ENCODE data around the gene SMYD3.

SMYD3 gene

GRCh38 chr1:246420300-246420699 lies 86.8 kb downstream of the SMYD3 start:
- H3K4me3 ChIP-seq (ENCODE audit: low read depth, low read length), result no peak overlapping the region
- H3K27me3 ChIP-seq (replicated peaks), result no peaks in the 10 kb centered on the region
- DNase-seq, result no peak
- in situ Hi-C loops (cut with HindIII; ENCODE audit: low pct_ligation_motif_present, low sequenced_read_pairs), result no loop called here
- no peaks in the 10 kb centered on the region for H3K36me3 ChIP-seq (replicated peaks)
- no peak for TF ChIP-seq CTCF (IDR thresholded peaks at IDR 0.05; ENCODE audit: low read depth, low read length, missing control alignments)
- no peak overlapping the region for H3K27ac ChIP-seq

GRCh38 chr1:246418565-246419312 lies 88.3 kb downstream of the SMYD3 start:
- no peak for TF ChIP-seq CTCF (IDR thresholded peaks at IDR 0.05; ENCODE audit: low read depth, low read length, missing control alignments)
- no peak overlapping the region for H3K4me3 ChIP-seq (ENCODE audit: low read depth, low read length)
- H3K36me3 ChIP-seq (replicated peaks), result no peaks in the 10 kb centered on the region
- no peaks in the 10 kb centered on the region for H3K27me3 ChIP-seq (replicated peaks)
- in situ Hi-C loops (cut with HindIII; ENCODE audit: low pct_ligation_motif_present, low sequenced_read_pairs), result no loop called here
- H3K27ac ChIP-seq, result no peak overlapping the region
- DNase-seq, result no peak

DNA sequence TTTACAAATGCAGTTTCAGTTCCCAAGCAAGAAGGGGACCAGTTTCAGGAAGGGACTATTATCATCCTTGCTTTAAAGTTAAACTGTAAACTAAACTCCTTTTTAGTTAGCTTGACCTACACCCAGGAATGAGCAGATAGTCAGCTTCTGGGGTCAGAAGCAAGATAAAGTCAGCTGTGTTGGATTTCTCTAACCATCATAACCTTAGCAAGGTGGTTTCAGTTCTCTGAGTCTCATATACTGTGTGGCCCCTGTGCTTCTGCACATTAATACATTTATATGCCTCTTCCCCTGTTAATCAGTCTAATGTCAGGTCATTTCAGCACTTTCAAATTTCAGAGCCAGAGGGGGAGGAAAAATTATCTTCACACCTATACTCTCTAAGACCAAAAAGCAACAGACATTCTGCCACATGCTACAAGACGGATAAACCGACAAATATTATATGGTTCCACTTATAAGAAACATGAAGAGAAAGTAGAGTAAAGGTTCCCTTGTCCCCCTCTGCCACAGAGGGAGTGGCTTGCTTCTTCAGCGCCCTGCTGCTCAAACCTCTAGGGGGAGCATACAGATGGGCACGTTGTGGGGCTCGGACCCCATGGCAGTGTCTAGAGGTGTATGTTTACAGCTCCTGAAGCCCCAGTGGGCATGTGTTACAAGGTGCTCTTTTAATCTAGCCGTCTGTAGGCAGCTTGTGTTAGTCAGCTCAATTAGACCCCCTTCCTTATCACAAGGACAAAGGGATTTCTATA lies 89.1 kb downstream of the SMYD3 start:
- in situ Hi-C loops (cut with HindIII; ENCODE audit: low pct_ligation_motif_present, low sequenced_read_pairs), result no loop called here
- Histone ChIP-seq H3K27ac (no peak overlapping the region), H3K27me3 (replicated peaks) (no peaks in the 10 kb centered on the region), H3K4me3 (ENCODE audit: low read depth, low read length) (no peak overlapping the region), H3K36me3 (replicated peaks) (no peaks in the 10 kb centered on the region)
- DNase-seq, result no peak
- peak; percentile 14 for TF ChIP-seq CTCF (IDR thresholded peaks at IDR 0.05; ENCODE audit: low read depth, low read length, missing control alignments)

DNA sequence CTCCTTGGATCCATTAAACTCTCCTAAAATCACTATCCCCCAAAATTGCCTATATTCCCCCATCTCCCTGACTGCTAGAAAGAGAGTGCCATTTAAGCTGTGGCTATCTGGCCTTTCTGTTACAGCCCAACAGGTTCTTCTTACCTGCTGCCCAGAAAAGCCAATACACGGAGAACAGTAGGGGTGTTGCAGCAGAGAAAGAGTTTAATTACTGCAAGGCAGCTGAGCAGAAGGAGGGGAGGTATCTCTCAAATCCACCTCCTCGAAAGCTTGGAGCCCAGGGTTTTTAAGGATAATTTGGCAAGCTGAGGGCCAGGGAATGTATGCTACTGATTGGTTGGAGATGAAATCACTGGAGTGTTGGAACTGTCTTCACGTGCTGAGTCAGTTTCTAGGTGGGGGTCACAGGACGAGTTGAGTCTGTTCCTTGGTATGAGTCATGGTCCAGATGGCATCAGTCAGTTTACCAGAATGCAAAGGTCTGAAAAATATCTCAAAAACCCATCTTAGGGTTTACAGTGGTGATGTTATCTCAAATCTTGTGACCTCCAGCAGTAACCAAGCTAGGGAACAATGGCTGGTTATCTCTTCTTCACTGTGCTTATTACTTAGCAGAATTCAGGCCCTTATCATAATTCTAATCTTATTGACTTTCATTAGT lies 89.8 kb downstream of the SMYD3 start:
- H3K36me3 ChIP-seq (replicated peaks), result no peaks in the 10 kb centered on the region
- no peak overlapping the region for H3K4me3 ChIP-seq (ENCODE audit: low read depth, low read length)
- no peaks in the 10 kb centered on the region for H3K27me3 ChIP-seq (replicated peaks)
- DNase-seq, result peak; percentile 70
- TF ChIP-seq CTCF (IDR thresholded peaks at IDR 0.05; ENCODE audit: low read depth, low read length, missing control alignments), result no peak
- in situ Hi-C loops (cut with HindIII; ENCODE audit: low pct_ligation_motif_present, low sequenced_read_pairs), result no loop called here
- H3K27ac ChIP-seq, result no peak overlapping the region

GRCh38 chr1:246416261-246416660 lies 90.8 kb downstream of the SMYD3 start:
- no peak for TF ChIP-seq CTCF (IDR thresholded peaks at IDR 0.05; ENCODE audit: low read depth, low read length, missing control alignments)
- H3K36me3 ChIP-seq (replicated peaks), result no peaks in the 10 kb centered on the region
- no peak overlapping the region for H3K27ac ChIP-seq
- in situ Hi-C loops (cut with HindIII; ENCODE audit: low pct_ligation_motif_present, low sequenced_read_pairs), result no loop called here
- DNase-seq, result no peak
- no peak overlapping the region for H3K4me3 ChIP-seq (ENCODE audit: low read depth, low read length)
- H3K27me3 ChIP-seq (replicated peaks), result no peaks in the 10 kb centered on the region
